A549 (cell line): ENCODE measurements around the gene PNP.

ENCODE experiments used
- CHD2 ChIP-seq: fragments of 150-350 bp; IDR thresholded peaks from 2 replicates; pipeline ENCODE4 v1.6.1; 2014; ENCODE audit warnings: low read length; ENCODE audit not compliant: partially characterized antibody
- EP300 ChIP-seq, 2 experiments: fragments of >200 bp; sonication (Bioruptor Twin); formaldehyde crosslinking; IDR thresholded peaks; 2 replicates in 1 of 2; 3 replicates in 1 of 2; pipeline ENCODE4 v1.6.1; 2016 to 2017
- ESRRA ChIP-seq: fragments of 150-350 bp; IDR thresholded peaks from 2 replicates; pipeline ENCODE4 v1.6.1; 2014; ENCODE audit warnings: mild to moderate bottlenecking, low read length, borderline replicate concordance
- FOSL2 ChIP-seq, 2 experiments: fragments of 450-650 bp in 1 of 2; fragments of >200 bp in 1 of 2; sonication (Bioruptor Twin) in 1 of 2; formaldehyde crosslinking; IDR thresholded peaks; 2 replicates each; pipeline versions ENCODE4 v1.5.0 to v1.6.1; 2016 to 2020; ENCODE audit warnings: mild to moderate bottlenecking in 1 of 2, moderate library complexity in 1 of 2
- HDAC2 ChIP-seq: fragments of 200-600 bp; sonication (generic); IDR thresholded peaks from 2 replicates; pipeline ENCODE4 v1.6.1; 2016
- JUNB ChIP-seq: fragments of >200 bp; sonication (Bioruptor Twin); formaldehyde crosslinking; IDR thresholded peaks from 2 replicates; pipeline ENCODE4 v1.6.1; 2016
- KDM1A ChIP-seq: fragments of 200-600 bp; sonication (generic); IDR thresholded peaks from 2 replicates; pipeline ENCODE4 v1.6.1; 2016; ENCODE audit warnings: low read depth, mild to moderate bottlenecking
- NFE2L2 ChIP-seq: fragments of 150-350 bp; conservative IDR thresholded peaks from 2 replicates; pipeline ENCODE4 v1.6.1; 2014; ENCODE audit warnings: low read length
- NR3C1 ChIP-seq: fragments of >200 bp; sonication (Bioruptor Twin); formaldehyde crosslinking; IDR thresholded peaks from 3 replicates; pipeline ENCODE4 v1.6.1; 2017
- POLR2A ChIP-seq: IDR thresholded peaks from 2 replicates; pipeline ENCODE4 v1.6.1; 2012; ENCODE audit warnings: mild to moderate bottlenecking, low read length
- POLR2AphosphoS2 ChIP-seq: conservative IDR thresholded peaks from 2 replicates; pipeline ENCODE4 v1.6.1; 2012; ENCODE audit warnings: low read length, improper control_type of control experiment, inconsistent platforms
- RAD21 ChIP-seq, 2 experiments: fragments of >200 bp in 1 of 2; sonication (Bioruptor Twin) in 1 of 2; formaldehyde crosslinking in 1 of 2; IDR thresholded peaks in 1 of 2; conservative IDR thresholded peaks in 1 of 2; 2 replicates in 1 of 2; 3 replicates in 1 of 2; pipeline ENCODE4 v1.6.1; 2012 to 2018; ENCODE audit warnings: inconsistent platforms in 1 of 2
- TF ChIP-seq, protein P1 (sequence below): fragments of >200 bp; sonication (Bioruptor Twin); formaldehyde crosslinking; IDR thresholded peaks from 3 replicates; pipeline ENCODE4 v1.5.1; 2016
- TF ChIP-seq, protein P2 (sequence below): IDR thresholded peaks from 2 replicates; pipeline ENCODE4 v1.6.1; 2012

DNA sequence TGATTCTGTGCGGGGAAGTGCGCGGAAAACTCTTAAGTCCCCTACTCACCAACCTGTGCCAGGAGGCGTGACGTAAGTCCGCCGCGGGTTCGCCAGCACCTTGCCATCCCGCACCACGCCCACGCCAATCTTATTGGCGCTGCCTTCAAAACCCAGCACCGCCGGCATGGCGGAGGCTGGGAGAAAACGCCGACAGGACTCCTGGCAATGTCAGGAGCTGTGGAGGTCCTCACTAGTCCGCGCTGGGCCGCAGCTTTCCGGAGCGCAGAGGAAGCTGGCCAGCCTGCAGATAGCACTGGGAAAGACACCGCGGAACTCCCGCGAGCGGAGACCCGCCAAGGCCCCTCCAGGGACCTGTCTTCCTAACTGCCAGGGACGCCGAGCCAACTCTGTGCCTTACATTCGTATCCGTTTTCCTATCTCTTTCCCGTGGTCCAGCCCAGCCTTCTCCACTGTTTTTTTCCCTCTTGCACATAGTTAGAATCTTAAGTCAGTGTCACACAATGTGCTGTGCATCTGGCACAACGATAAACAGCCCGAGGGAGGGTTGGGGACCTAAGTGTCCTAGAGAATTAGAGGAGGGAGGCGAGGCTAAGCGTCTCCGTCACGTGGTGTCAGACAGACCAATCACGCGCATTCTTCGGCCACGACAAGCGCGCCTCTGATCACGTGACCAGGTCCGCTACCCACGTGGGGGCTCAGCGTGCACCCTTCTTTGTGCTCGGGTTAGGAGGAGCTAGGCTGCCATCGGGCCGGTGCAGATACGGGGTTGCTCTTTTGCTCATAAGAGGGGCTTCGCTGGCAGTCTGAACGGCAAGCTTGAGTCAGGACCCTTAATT is 14.5 kb upstream of the PNP start, which contains the start of the genes APEX1 and OSGEP:
- TF ChIP-seq NR3C1 (no peak), RAD21 (conservative IDR thresholded peaks at IDR 0.05 in 1 of 2, IDR thresholded peaks at IDR 0.05 in 1 of 2) (no peak), EP300 (IDR thresholded peaks at IDR 0.05) (no peak), POLR2A (peak; percentile 75), NFE2L2 (0 out of 2 replicates have a peak, but pooled peaks have one; percentile 1), CHD2 (peak; percentile 73), JUNB (no peak), HDAC2 (no peak), ESRRA (no peak), KDM1A (no peak), FOSL2 (IDR thresholded peaks at IDR 0.05) (no peak), FOSL2 (CRISPR knock-in tag; IDR thresholded peaks at IDR 0.05) (no peak), POLR2AphosphoS2 (no peak)
- TF ChIP-seq, protein P1, sequence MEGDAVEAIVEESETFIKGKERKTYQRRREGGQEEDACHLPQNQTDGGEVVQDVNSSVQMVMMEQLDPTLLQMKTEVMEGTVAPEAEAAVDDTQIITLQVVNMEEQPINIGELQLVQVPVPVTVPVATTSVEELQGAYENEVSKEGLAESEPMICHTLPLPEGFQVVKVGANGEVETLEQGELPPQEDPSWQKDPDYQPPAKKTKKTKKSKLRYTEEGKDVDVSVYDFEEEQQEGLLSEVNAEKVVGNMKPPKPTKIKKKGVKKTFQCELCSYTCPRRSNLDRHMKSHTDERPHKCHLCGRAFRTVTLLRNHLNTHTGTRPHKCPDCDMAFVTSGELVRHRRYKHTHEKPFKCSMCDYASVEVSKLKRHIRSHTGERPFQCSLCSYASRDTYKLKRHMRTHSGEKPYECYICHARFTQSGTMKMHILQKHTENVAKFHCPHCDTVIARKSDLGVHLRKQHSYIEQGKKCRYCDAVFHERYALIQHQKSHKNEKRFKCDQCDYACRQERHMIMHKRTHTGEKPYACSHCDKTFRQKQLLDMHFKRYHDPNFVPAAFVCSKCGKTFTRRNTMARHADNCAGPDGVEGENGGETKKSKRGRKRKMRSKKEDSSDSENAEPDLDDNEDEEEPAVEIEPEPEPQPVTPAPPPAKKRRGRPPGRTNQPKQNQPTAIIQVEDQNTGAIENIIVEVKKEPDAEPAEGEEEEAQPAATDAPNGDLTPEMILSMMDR = no peak
- TF ChIP-seq, protein P2, sequence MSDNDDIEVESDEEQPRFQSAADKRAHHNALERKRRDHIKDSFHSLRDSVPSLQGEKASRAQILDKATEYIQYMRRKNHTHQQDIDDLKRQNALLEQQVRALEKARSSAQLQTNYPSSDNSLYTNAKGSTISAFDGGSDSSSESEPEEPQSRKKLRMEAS = peak; percentile 99
